Measurements from ENCODE around the gene MAP7D2. TPM values are rescaled to one million over a fixed set of nuclear protein-coding genes. Genes with fewer than 3 reads are reported as not detected.

MAP7D2 gene
- total RNA-seq, 1 experiment from 2014 or later, result 15.1 TPM

GRCh38 chrX:20063716-20064351 lies 52.9 kb downstream of the MAP7D2 start:
- Histone ChIP-seq H3K36me3 (ENCODE audit: insufficient read depth, low read length) (no peaks in the 10 kb centered on the region), H3K27me3 (ENCODE audit: low read length) (no peaks in the 10 kb centered on the region), H3K9me2 (replicated peaks; ENCODE audit: insufficient read depth, low read length) (no peaks in the 10 kb centered on the region), H3K79me2 (ENCODE audit: low read length) (no peaks in the 10 kb centered on the region), H4K20me1 (ENCODE audit: insufficient read depth, low read depth, low read length) (no peaks in the 10 kb centered on the region), H3K4me2 (ENCODE audit: low read depth, low read length, poor library complexity, severe bottlenecking) (peak overlapping the region; percentile 60), H3K4me3 (ENCODE audit: low read length) (no peak overlapping the region), H3K9ac (ENCODE audit: low read length) (peak overlapping the region; percentile 5), H3K27ac (ENCODE audit: low read length) (peak overlapping the region; percentile 93), H3K4me1 (ENCODE audit: low read length) (peaks cover 94% of the 10 kb centered on the region), H2AFZ (ENCODE audit: low read length) (no peak overlapping the region), H3K9me3 (ENCODE audit: low read length) (no peaks in the 10 kb centered on the region)
- DNase-seq, result peak; percentile 83

DNA sequence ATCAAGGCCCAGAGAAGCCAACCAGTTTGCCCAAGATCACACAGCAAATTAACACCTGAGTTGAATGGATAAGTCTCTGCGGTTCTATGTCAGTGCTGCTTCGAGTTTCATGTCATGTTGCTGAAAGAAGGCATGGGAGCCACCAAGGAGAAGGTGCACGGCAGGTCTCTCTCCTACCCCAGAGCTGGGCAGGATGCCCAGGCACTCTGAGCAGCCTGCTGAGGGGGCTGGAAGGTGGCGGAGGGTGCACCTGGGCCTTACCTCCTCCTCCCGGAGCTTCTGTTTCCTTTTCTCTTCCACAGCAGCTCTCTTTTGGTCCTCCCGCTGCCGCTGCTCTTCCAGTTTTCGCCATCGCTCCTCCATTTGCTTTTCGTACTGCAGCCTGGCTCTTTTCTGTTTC lies 53.6 kb downstream of the MAP7D2 start:
- H3K9ac ChIP-seq (ENCODE audit: low read length), result peak overlapping the region; percentile 60; the same call in 1 of the 2 replicates
- H3K4me1 ChIP-seq (ENCODE audit: low read length), result peaks cover 96% of the 10 kb centered on the region
- no peaks in the 10 kb centered on the region for H4K20me1 ChIP-seq (ENCODE audit: insufficient read depth, low read depth, low read length)
- peak overlapping the region; percentile 24; the same call in 1 of the 2 replicates for H3K4me3 ChIP-seq (ENCODE audit: low read length)
- peak overlapping the region; percentile 93 for H3K27ac ChIP-seq (ENCODE audit: low read length)
- no peaks in the 10 kb centered on the region for H3K27me3 ChIP-seq (ENCODE audit: low read length)
- H3K79me2 ChIP-seq (ENCODE audit: low read length), result no peaks in the 10 kb centered on the region
- H3K36me3 ChIP-seq (ENCODE audit: insufficient read depth, low read length), result no peaks in the 10 kb centered on the region
- peak overlapping the region; percentile 60 for H3K4me2 ChIP-seq (ENCODE audit: low read depth, low read length, poor library complexity, severe bottlenecking)
- no peak for DNase-seq
- no peaks in the 10 kb centered on the region for H3K9me2 ChIP-seq (replicated peaks; ENCODE audit: insufficient read depth, low read length)
- H2AFZ ChIP-seq (ENCODE audit: low read length), result no peak overlapping the region
- H3K9me3 ChIP-seq (ENCODE audit: low read length), result no peaks in the 10 kb centered on the region

DNA sequence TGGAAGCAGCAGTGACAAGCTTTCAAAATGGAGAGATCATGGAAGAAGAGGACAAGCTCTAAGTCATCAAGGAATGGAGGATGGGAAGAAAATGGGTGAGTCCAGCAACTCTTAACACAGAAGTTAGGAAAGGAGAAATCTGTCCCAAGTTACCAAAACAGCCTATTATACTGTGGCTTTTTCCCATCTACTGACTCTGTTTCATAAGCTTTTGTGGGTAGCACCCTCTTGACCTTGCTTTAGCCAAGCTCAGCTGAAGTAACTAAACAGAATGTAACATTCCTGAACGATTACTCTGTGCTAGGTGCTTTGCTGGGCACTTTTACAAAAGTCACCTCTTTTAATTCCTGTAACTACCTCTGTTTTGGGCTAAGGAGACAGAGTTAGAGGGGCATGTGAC lies 54.9 kb downstream of the MAP7D2 start:
- Histone ChIP-seq H3K9ac (ENCODE audit: low read length) (peak overlapping the region; percentile 60), H4K20me1 (ENCODE audit: insufficient read depth, low read depth, low read length) (no peaks in the 10 kb centered on the region), H3K9me3 (ENCODE audit: low read length) (no peaks in the 10 kb centered on the region), H3K4me1 (ENCODE audit: low read length) (peaks cover 97% of the 10 kb centered on the region), H3K4me3 (ENCODE audit: low read length) (peak overlapping the region; percentile 19; the same call in 1 of the 2 replicates), H3K36me3 (ENCODE audit: insufficient read depth, low read length) (no peaks in the 10 kb centered on the region), H3K27me3 (ENCODE audit: low read length) (no peaks in the 10 kb centered on the region), H3K27ac (ENCODE audit: low read length) (peak overlapping the region; percentile 93), H3K79me2 (ENCODE audit: low read length) (no peaks in the 10 kb centered on the region), H2AFZ (ENCODE audit: low read length) (peak overlapping the region; percentile 45; the same call in 1 of the 2 replicates), H3K4me2 (ENCODE audit: low read depth, low read length, poor library complexity, severe bottlenecking) (peak overlapping the region; percentile 60), H3K9me2 (replicated peaks; ENCODE audit: insufficient read depth, low read length) (no peaks in the 10 kb centered on the region)
- DNase-seq, result no peak

DNA sequence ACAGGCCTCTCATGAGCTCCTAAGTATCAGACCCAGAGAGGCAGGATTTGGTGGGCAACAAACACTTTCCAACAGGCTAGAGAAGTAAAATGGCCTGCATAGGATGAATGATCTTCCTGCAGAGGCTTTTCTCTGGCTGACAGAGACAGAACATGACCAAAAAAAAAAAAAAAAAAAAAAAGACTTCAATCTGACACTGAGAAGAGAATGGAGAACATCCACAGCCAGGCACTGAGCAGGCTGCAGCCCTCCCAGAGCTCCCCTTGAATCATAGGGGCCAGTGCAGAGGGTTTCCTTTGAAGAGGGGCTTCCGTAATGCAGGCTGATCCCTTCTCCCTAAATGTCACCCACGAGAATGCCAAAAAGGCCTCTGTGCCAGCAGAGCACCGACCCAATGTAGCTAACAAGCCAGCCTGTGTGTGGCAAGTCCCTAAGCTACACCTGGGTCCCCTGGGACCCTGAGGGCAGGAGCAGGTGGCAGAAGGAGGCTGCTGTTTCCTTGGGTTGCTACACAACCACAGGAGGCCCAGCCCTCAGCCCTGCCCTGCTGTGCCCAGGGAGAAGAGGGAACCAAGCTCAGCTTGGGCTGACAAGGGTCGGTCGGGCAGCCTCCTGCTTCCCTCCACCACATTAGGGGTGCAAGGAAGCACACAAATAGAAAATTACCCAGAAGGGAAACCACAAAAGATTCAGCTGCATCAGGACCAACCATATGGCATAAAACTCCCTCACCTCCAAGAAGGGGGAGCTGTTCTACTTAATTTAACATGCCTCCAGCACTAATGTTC lies 55.6 kb downstream of the MAP7D2 start:
- H3K27me3 ChIP-seq (ENCODE audit: low read length), result no peaks in the 10 kb centered on the region
- peak overlapping the region; percentile 60 for H3K4me2 ChIP-seq (ENCODE audit: low read depth, low read length, poor library complexity, severe bottlenecking)
- H4K20me1 ChIP-seq (ENCODE audit: insufficient read depth, low read depth, low read length), result no peaks in the 10 kb centered on the region
- H3K79me2 ChIP-seq (ENCODE audit: low read length), result no peaks in the 10 kb centered on the region
- H3K4me1 ChIP-seq (ENCODE audit: low read length), result peaks cover 97% of the 10 kb centered on the region
- no peak overlapping the region for H2AFZ ChIP-seq (ENCODE audit: low read length)
- no peaks in the 10 kb centered on the region for H3K9me3 ChIP-seq (ENCODE audit: low read length)
- peak overlapping the region; percentile 19; the same call in 1 of the 2 replicates for H3K4me3 ChIP-seq (ENCODE audit: low read length)
- DNase-seq, result peak; percentile 89
- no peaks in the 10 kb centered on the region for H3K9me2 ChIP-seq (replicated peaks; ENCODE audit: insufficient read depth, low read length)
- peak overlapping the region; percentile 93 for H3K27ac ChIP-seq (ENCODE audit: low read length)
- H3K36me3 ChIP-seq (ENCODE audit: insufficient read depth, low read length), result no peaks in the 10 kb centered on the region
- H3K9ac ChIP-seq (ENCODE audit: low read length), result peak overlapping the region; percentile 60

- Histone ChIP-seq H3K4me1 (ENCODE audit: low read length) (peaks cover 99% of the 10 kb centered on the region), H3K9me2 (replicated peaks; ENCODE audit: insufficient read depth, low read length) (no peaks in the 10 kb centered on the region), H3K27me3 (ENCODE audit: low read length) (no peaks in the 10 kb centered on the region), H2AFZ (ENCODE audit: low read length) (no peak overlapping the region), H3K4me2 (ENCODE audit: low read depth, low read length, poor library complexity, severe bottlenecking) (peak overlapping the region; percentile 16), H3K4me3 (ENCODE audit: low read length) (no peak overlapping the region), H4K20me1 (ENCODE audit: insufficient read depth, low read depth, low read length) (no peaks in the 10 kb centered on the region), H3K79me2 (ENCODE audit: low read length) (no peaks in the 10 kb centered on the region), H3K36me3 (ENCODE audit: insufficient read depth, low read length) (no peaks in the 10 kb centered on the region), H3K9ac (ENCODE audit: low read length) (no peak overlapping the region), H3K27ac (ENCODE audit: low read length) (peak overlapping the region; percentile 93), H3K9me3 (ENCODE audit: low read length) (no peaks in the 10 kb centered on the region)
- DNase-seq, result no peak
These were observed 57.1 kb downstream of the MAP7D2 start for GRCh38 chrX:20059467-20060128.

DNA sequence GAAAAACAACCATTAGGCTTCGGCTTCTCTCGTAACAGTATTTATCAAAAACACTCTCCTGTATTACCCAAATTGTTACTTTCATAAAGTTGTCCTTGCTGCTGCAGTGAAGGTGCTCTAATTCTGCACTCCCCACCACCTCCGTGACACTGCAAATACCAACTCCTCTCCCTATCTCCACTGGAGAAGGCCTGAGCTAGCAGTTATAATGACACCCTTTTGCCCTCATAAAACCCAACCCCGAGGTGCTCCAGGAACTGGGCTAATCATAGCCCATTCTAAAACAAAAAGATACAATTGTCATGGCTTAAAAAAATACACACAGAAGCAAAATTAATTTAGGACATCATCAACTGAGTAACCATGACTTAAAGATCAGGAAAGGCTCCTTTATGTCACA lies 59.2 kb downstream of the MAP7D2 start:
- Histone ChIP-seq H3K4me3 (ENCODE audit: low read length) (peak overlapping the region; percentile 66; the same call in 1 of the 2 replicates), H3K4me2 (ENCODE audit: low read depth, low read length, poor library complexity, severe bottlenecking) (peak overlapping the region; percentile 71), H2AFZ (ENCODE audit: low read length) (0 out of 2 replicates have a peak overlapping the region, but pooled peaks have one; percentile 18), H3K9me3 (ENCODE audit: low read length) (no peaks in the 10 kb centered on the region), H4K20me1 (ENCODE audit: insufficient read depth, low read depth, low read length) (no peaks in the 10 kb centered on the region), H3K4me1 (ENCODE audit: low read length) (peaks cover 78% of the 10 kb centered on the region), H3K27ac (ENCODE audit: low read length) (peak overlapping the region; percentile 93), H3K36me3 (ENCODE audit: insufficient read depth, low read length) (no peaks in the 10 kb centered on the region), H3K27me3 (ENCODE audit: low read length) (no peaks in the 10 kb centered on the region), H3K9ac (ENCODE audit: low read length) (peak overlapping the region; percentile 66), H3K9me2 (replicated peaks; ENCODE audit: insufficient read depth, low read length) (no peaks in the 10 kb centered on the region), H3K79me2 (ENCODE audit: low read length) (no peaks in the 10 kb centered on the region)
- DNase-seq, result no peak

DNA sequence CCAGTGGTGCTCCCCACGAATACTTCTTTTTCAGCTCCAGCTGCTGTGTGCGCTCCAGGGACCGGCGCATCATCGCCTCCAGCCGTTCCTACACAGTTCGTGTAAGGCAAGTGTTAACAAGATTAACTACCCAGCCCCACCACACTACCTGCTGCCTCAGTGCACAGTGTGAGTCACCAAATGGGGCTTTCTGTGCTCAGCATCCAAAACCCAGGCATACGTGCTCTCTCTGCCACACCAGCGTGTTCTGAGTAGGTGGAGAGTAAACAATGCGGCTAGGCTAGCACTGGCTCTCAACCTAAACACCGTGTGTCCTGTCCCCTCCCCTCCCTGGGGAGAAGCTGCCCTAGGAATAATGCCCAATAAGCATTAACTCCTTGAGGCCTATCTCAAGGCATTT lies 60.0 kb downstream of the MAP7D2 start:
- Histone ChIP-seq H2AFZ (ENCODE audit: low read length) (0 out of 2 replicates have a peak overlapping the region, but pooled peaks have one; percentile 18), H4K20me1 (ENCODE audit: insufficient read depth, low read depth, low read length) (no peaks in the 10 kb centered on the region), H3K27ac (ENCODE audit: low read length) (peak overlapping the region; percentile 93), H3K27me3 (ENCODE audit: low read length) (no peaks in the 10 kb centered on the region), H3K4me2 (ENCODE audit: low read depth, low read length, poor library complexity, severe bottlenecking) (peak overlapping the region; percentile 71), H3K79me2 (ENCODE audit: low read length) (no peaks in the 10 kb centered on the region), H3K4me1 (ENCODE audit: low read length) (peaks cover 71% of the 10 kb centered on the region), H3K4me3 (ENCODE audit: low read length) (peak overlapping the region; percentile 66), H3K9me2 (replicated peaks; ENCODE audit: insufficient read depth, low read length) (no peaks in the 10 kb centered on the region), H3K36me3 (ENCODE audit: insufficient read depth, low read length) (no peaks in the 10 kb centered on the region), H3K9ac (ENCODE audit: low read length) (peak overlapping the region; percentile 66), H3K9me3 (ENCODE audit: low read length) (no peaks in the 10 kb centered on the region)
- DNase-seq, result peak; percentile 51

DNA sequence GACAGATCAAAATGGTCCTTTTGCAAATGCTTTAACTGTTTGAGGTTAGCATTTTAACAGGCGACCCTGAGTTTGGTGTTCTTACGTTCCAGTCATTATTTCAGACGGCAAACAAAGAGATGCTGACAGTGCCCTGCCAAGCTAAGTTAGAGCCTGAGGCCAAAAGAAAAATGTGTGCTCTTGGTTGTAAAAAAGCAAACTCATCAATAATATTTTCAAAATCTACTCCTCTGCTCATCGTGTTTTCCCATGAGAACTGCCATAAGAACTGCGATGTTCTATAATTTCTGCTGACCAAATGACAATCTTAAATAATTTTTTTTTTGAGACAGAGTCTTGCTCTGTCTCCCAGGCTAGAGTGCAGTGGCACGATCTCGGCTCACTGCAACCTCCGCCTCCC lies 63.2 kb downstream of the MAP7D2 start:
- no peaks in the 10 kb centered on the region for H3K9me3 ChIP-seq (ENCODE audit: low read length)
- H4K20me1 ChIP-seq (ENCODE audit: insufficient read depth, low read depth, low read length), result no peaks in the 10 kb centered on the region
- no peaks in the 10 kb centered on the region for H3K27me3 ChIP-seq (ENCODE audit: low read length)
- H3K4me1 ChIP-seq (ENCODE audit: low read length), result peaks cover 47% of the 10 kb centered on the region
- no peaks in the 10 kb centered on the region for H3K36me3 ChIP-seq (ENCODE audit: insufficient read depth, low read length)
- no peaks in the 10 kb centered on the region for H3K9me2 ChIP-seq (replicated peaks; ENCODE audit: insufficient read depth, low read length)
- no peak overlapping the region for H3K27ac ChIP-seq (ENCODE audit: low read length)
- no peak overlapping the region for H2AFZ ChIP-seq (ENCODE audit: low read length)
- no peaks in the 10 kb centered on the region for H3K79me2 ChIP-seq (ENCODE audit: low read length)
- H3K9ac ChIP-seq (ENCODE audit: low read length), result no peak overlapping the region
- H3K4me2 ChIP-seq (ENCODE audit: low read depth, low read length, poor library complexity, severe bottlenecking), result no peak overlapping the region
- no peak overlapping the region for H3K4me3 ChIP-seq (ENCODE audit: low read length)
- no peak for DNase-seq

All from Karpas-422 (cell line).